Measurements from ENCODE around the gene OR10A4.
"Not testable (repeated sequence)": the region's sequence is repeated elsewhere in the genome, so short reads cannot be mapped to it uniquely, and the experiment has no call there.

OR10A4 gene

GRCh38 chr11:6900327-6900999 is 24.0 kb downstream of the OR10A4 start:
- no peak for DNase-seq

GRCh38 chr11:6904804-6905203 is 28.4 kb downstream of the OR10A4 start:
- DNase-seq = not testable (repeated sequence)

- no peak for DNase-seq
Observed at GRCh38 chr11:6911378-6911777, 35.0 kb downstream of the OR10A4 start.

- DNase-seq = no peak
Observed at GRCh38 chr11:6911948-6912347, 35.5 kb downstream of the OR10A4 start.

GRCh38 chr11:6919698-6920097 is 43.3 kb downstream of the OR10A4 start:
- no peak for DNase-seq

- DNase-seq = no peak
Observed at GRCh38 chr11:6920702-6921101, 44.3 kb downstream of the OR10A4 start, which contains the start of gene OR2D3. Gene OR2D3 (plus strand): TSS chr11:6921002. CDS start chr11:6921002, 0 bp downstream.

GRCh38 chr11:6925007-6925577 is 48.7 kb downstream of the OR10A4 start:
- DNase-seq = no peak

GRCh38 chr11:6925636-6926207 is 49.3 kb downstream of the OR10A4 start:
- DNase-seq = no peak

GRCh38 chr11:6926208-6927029 is 50.0 kb downstream of the OR10A4 start, which contains the start of gene ZNF215:
Gene ZNF215 (plus strand): TSS chr11:6926426. CDS start chr11:6932273, 5,847 bp downstream.
- peak; percentile 2 to 56 for DNase-seq

- no peak for DNase-seq
Observed at GRCh38 chr11:6927030-6927617, 50.7 kb downstream of the OR10A4 start.

All from CD4-positive, alpha-beta T cell treated with Interleukin-4 for 1 hour (primary cell).